Measurements from ENCODE around the gene KRTAP12-1. TPM values are rescaled to one million over a fixed set of nuclear protein-coding genes. Genes with fewer than 3 reads are reported as not detected.
"Not testable (repeated sequence)": the region's sequence is repeated elsewhere in the genome, so short reads cannot be mapped to it uniquely, and the experiment has no call there.

KRTAP12-1 gene
- total RNA-seq, 1 donor = not detected

- DNase-seq (ENCODE audit: low read depth in 2 of 3, low spot score in 2 of 3) = no peak
Measured at GRCh38 chr21:44671911-44672310, 10.1 kb downstream of the KRTAP12-1 start.

GRCh38 chr21:44670642-44671432, 11.1 kb downstream of the KRTAP12-1 start:
- no peak for DNase-seq (ENCODE audit: low read depth in 2 of 3, low spot score in 2 of 3)

- DNase-seq (ENCODE audit: low read depth in 2 of 3, low spot score in 2 of 3) = no peak
Measured at GRCh38 chr21:44667612-44668011, 14.4 kb downstream of the KRTAP12-1 start.

- DNase-seq (ENCODE audit: low read depth in 2 of 3, low spot score in 2 of 3) = no peak
Measured at GRCh38 chr21:44666401-44667320, 15.3 kb downstream of the KRTAP12-1 start, which contains the start of gene KRTAP12-2. TSS of gene KRTAP12-2 (minus strand) at chr21:44666927. CDS start at chr21:44666886, 41 bp downstream.

GRCh38 chr21:44664691-44665090, 17.3 kb downstream of the KRTAP12-1 start:
- DNase-seq (ENCODE audit: low read depth in 2 of 3, low spot score in 2 of 3) = no peak

- not testable (repeated sequence) for DNase-seq (ENCODE audit: low read depth in 2 of 3, low spot score in 2 of 3)
Measured at GRCh38 chr21:44661567-44661966, 20.4 kb downstream of the KRTAP12-1 start.

- DNase-seq (ENCODE audit: low read depth in 2 of 3, low spot score in 2 of 3) = no peak
Measured at GRCh38 chr21:44658913-44659595, 22.9 kb downstream of the KRTAP12-1 start.

GRCh38 chr21:44658541-44658910, 23.4 kb downstream of the KRTAP12-1 start:
- no peak for DNase-seq (ENCODE audit: low read depth in 2 of 3, low spot score in 2 of 3)

GRCh38 chr21:44657635-44658540, 24.1 kb downstream of the KRTAP12-1 start, which contains the start of gene KRTAP12-3:
TSS of gene KRTAP12-3 (plus strand) at chr21:44657932. CDS start at chr21:44657980, 48 bp downstream.
- DNase-seq (ENCODE audit: low read depth in 2 of 3, low spot score in 2 of 3) = peak in 1 of 3 donors; percentile 57

- DNase-seq (ENCODE audit: low read depth in 2 of 3, low spot score in 2 of 3) = no peak
Measured at GRCh38 chr21:44656868-44657267, 25.1 kb downstream of the KRTAP12-1 start.

- peak in 1 of 3 donors; percentile 37 for DNase-seq (ENCODE audit: low read depth in 2 of 3, low spot score in 2 of 3)
Measured at GRCh38 chr21:44654576-44655175, 27.3 kb downstream of the KRTAP12-1 start, which contains the start of gene KRTAP12-4. TSS of gene KRTAP12-4 (minus strand) at chr21:44654659. CDS start at chr21:44654614, 45 bp downstream.

GRCh38 chr21:44653656-44654575, 28.0 kb downstream of the KRTAP12-1 start:
- peak in 1 of 3 donors; percentile 44 for DNase-seq (ENCODE audit: low read depth in 2 of 3, low spot score in 2 of 3)

- DNase-seq (ENCODE audit: low read depth in 2 of 3, low spot score in 2 of 3) = no peak
Measured at GRCh38 chr21:44653123-44653522, 28.8 kb downstream of the KRTAP12-1 start.

- no peak for DNase-seq (ENCODE audit: low read depth in 2 of 3, low spot score in 2 of 3)
Measured at GRCh38 chr21:44650973-44651675, 30.8 kb downstream of the KRTAP12-1 start.

GRCh38 chr21:44650265-44650972, 31.5 kb downstream of the KRTAP12-1 start:
- DNase-seq (ENCODE audit: low read depth in 2 of 3, low spot score in 2 of 3) = no peak

- DNase-seq (ENCODE audit: low read depth in 2 of 3, low spot score in 2 of 3) = no peak
Measured at GRCh38 chr21:44649521-44650100, 32.4 kb downstream of the KRTAP12-1 start.

Data from hematopoietic multipotent progenitor cell (in vitro differentiated cells).